ENCODE data around the gene CXCL5. TPM values are rescaled to one million over a fixed set of nuclear protein-coding genes. Genes with fewer than 3 reads are reported as not detected.

CXCL5 gene
- 4.0 and 4.6 TPM in 2 replicates for total RNA-seq

DNA sequence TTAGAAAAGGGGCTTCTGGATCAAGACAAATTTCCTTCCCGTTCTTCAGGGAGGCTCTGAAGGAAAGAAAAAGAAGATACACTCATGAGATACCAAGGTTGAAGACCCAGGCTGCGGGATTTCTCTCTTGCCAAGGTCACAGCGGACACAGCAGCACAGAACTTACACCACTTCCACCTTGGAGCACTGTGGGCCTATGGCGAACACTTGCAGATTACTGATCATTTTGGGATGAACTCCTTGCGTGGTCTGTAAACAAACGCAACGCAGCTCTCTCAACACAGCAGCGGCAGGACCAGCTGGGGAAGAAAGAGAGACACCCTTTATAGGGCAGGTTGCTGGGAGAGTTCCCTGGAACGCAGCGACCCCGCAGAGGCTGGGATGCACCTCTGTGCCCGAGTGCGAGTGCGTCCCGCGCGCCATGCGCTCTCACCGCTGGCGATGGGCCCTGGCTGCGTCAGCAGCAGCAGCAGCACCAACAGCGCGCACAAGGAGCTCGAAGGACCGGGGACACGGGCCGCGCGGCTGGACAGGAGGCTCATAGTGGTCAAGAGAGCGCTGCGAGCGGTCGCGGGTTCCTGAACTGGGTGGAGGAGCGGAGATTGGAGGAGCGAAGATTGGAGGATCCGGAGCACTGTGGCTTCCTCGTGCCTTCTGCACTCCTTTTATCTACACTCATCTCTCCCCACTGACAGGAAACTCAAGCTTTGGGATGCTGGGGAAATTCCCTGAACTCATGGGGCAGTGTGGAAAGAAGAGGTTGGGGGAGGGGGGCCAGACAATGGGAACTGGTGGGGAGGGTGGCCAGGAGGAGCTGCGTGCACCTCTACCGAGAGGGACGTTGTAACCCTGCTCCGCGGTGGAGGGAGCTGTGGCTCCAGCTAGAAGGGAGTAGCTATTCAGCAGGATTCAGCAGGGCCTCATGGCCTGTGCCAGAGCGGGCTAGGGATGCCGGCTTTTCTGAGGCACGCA is at the start of gene CXCL5:
TSS of gene CXCL5 (minus strand) at position 638 of the 972 bp plus-strand sequence. CDS start at position 542, 96 bp downstream.

DNA sequence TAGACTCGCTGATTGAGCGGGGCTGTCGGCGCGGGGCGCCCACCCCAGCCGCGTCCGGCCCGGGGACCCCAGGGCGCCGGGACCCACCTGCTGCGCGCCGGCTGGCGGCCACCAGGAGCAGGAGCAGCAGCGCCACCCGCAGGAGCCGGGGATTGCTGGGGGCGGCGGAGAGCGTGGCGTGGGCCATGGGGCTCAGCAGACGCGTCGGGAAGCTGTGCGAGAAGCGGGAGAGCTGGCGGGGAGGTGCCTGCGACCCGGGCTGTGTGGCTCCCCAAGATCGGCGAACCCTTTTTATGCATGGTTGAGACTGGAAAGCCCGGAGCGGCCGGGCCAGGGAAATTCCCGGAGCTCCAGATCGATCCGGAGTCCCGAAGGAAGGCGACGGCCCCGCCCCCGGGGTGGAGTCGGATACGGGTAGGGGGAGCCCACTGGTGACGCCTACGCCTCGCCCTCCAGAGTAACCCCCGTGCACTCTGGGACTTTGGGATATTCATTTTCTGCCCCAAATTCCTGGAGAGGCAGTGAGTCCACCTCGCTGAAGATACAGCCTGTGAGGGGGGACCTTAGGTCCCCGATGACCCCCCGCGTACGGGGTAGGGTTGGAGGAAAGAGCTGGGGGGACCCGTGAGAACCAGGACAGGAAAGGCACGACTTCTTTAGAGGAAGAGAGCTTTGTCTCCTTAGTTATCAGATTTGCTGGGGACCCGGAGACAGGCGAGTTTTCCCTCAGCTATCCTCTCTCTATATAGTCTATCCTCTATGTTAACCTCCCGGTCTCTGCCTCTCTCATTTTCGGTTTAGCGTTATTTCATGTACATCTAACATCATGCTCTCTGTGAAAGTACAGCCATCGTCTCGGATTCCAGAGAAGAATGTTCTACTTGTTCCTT is 40.2 kb upstream of the CXCL5 start, which contains the start of gene CXCL3:
TSS of gene CXCL3 (minus strand) at position 265 of the 890 bp plus-strand sequence. CDS start at position 187, 78 bp downstream.

DNA sequence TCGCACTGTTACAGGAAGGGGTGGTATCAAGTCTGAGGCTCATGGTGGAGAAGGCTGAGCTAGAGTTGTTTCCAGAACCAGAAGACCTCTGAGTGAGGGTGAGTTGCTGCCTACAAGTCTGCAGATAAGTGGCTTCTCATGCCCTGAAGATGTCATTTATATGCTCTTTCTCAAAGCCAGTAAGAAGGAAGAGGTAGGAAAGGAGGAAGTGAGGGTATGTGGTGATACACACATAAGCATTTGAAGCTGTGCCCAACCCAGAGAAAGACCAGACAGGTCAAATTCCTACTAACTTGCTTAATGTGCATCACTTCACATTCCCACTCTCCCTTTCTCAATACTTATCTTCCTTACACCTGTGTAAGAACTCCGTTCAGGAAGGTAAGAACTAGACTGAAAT is 10.4 kb downstream of the CXCL5 start, which contains the start of gene PPBP:
TSS of gene PPBP (minus strand) at position 130 of the 400 bp plus-strand sequence. CDS start at position 43, 87 bp downstream.

Other genes starting within 250 kb of the CXCL5 start
- gene CXCL6, start 162.0 kb downstream of the CXCL5 start, total RNA-seq, result 2.3 and 3.6 TPM in 2 replicates
- not detected in 2 replicates for gene PF4V1, start 145.4 kb downstream of the CXCL5 start, total RNA-seq
- gene CXCL1, start 129.3 kb downstream of the CXCL5 start, total RNA-seq, result 61.5 and 97.3 TPM in 2 replicates
- gene PF4, start 16.6 kb downstream of the CXCL5 start, total RNA-seq, result 2.5 TPM in 1 of 2 replicates, not detected in the other
- 1.8 and 3.9 TPM in 2 replicates for gene PPBP, start 10.5 kb downstream of the CXCL5 start, total RNA-seq
- 2.2 and 5.0 TPM in 2 replicates for gene CXCL3, start 40.0 kb upstream of the CXCL5 start, total RNA-seq
- gene CXCL2, start 100.5 kb upstream of the CXCL5 start, total RNA-seq, result 13.8 and 18.0 TPM in 2 replicates
- 23.2 and 26.1 TPM in 2 replicates for gene MTHFD2L, start 159.4 kb upstream of the CXCL5 start, total RNA-seq